HS-5 (cell line): ENCODE data around the gene TIMD4.
"Not testable (repeated sequence)": the region's sequence is repeated elsewhere in the genome, so short reads cannot be mapped to it uniquely, and the experiment has no call there.

Source experiments
- DNase-seq: peaks from one replicate; pipeline ENCODE4 v3.0.0-alpha.2; 2012; ENCODE audit warnings: low read depth

TIMD4 gene

GRCh38 chr5:156963125-156963524 lies at the start of gene TIMD4:
Gene TIMD4, minus strand, starts transcription at chr5:156963226. Its CDS starts 28 bp downstream, at chr5:156963198.
- no peak for DNase-seq

GRCh38 chr5:157006262-157006661 lies 43.2 kb upstream of the TIMD4 start:
- no peak for DNase-seq

GRCh38 chr5:157004893-157005551 lies 42.0 kb upstream of the TIMD4 start:
- DNase-seq: no peak

- no peak for DNase-seq
These were observed 28.7 kb upstream of the TIMD4 start for GRCh38 chr5:156991714-156992113.

- no peak for DNase-seq
These were observed 21.0 kb upstream of the TIMD4 start for GRCh38 chr5:156984064-156984463.

GRCh38 chr5:156981481-156981880 lies 18.5 kb upstream of the TIMD4 start:
- DNase-seq: no peak

GRCh38 chr5:156974328-156974727 lies 11.3 kb upstream of the TIMD4 start:
- no peak for DNase-seq

GRCh38 chr5:156971848-156972525 lies 9.0 kb upstream of the TIMD4 start:
- no peak for DNase-seq

GRCh38 chr5:156971415-156971814 lies 8.4 kb upstream of the TIMD4 start:
- no peak for DNase-seq

GRCh38 chr5:156967386-156967785 lies 4.4 kb upstream of the TIMD4 start:
- not testable (repeated sequence) for DNase-seq

GRCh38 chr5:156956321-156956720 lies 6.7 kb downstream of the TIMD4 start:
- no peak for DNase-seq

- DNase-seq: no peak
These were observed 11.7 kb downstream of the TIMD4 start for GRCh38 chr5:156951359-156951758.

- DNase-seq: no peak
These were observed 12.3 kb downstream of the TIMD4 start for GRCh38 chr5:156950716-156951115.

- no peak for DNase-seq
These were observed 13.6 kb downstream of the TIMD4 start for GRCh38 chr5:156949424-156949823.

GRCh38 chr5:156947925-156948324 lies 15.1 kb downstream of the TIMD4 start:
- DNase-seq: no peak

- DNase-seq: no peak
These were observed 21.0 kb downstream of the TIMD4 start for GRCh38 chr5:156942064-156942463.

- not testable (repeated sequence) for DNase-seq
These were observed 22.6 kb downstream of the TIMD4 start for GRCh38 chr5:156940462-156940861.

GRCh38 chr5:156936972-156937371 lies 26.1 kb downstream of the TIMD4 start:
- no peak for DNase-seq

GRCh38 chr5:156934450-156935211 lies 28.4 kb downstream of the TIMD4 start:
- no peak for DNase-seq

- no peak for DNase-seq
These were observed 33.6 kb downstream of the TIMD4 start for GRCh38 chr5:156929366-156929948.

- no peak for DNase-seq
These were observed 35.5 kb downstream of the TIMD4 start for GRCh38 chr5:156927545-156927944.

- DNase-seq: not testable (repeated sequence)
These were observed 37.3 kb downstream of the TIMD4 start for GRCh38 chr5:156925767-156926166.
